AG09309 (cell line): Measurements from ENCODE around the gene AGAP3.

ENCODE experiments used
- DNase-seq: peaks from one replicate; pipeline ENCODE4 v3.0.0-alpha.2; 2010; ENCODE audit warnings: low read depth
- H3K4me3 ChIP-seq: 2 replicates; pipeline ENCODE4 v1.5.1; 2011; ENCODE audit warnings: mild to moderate bottlenecking, low read depth, low read length, moderate library complexity; ENCODE audit not compliant: control insufficient read depth
- TF ChIP-seq, protein P1 (sequence below): IDR thresholded peaks from 2 replicates; pipeline ENCODE4 v1.5.1; 2011; ENCODE audit warnings: mild to moderate bottlenecking, low read depth, low read length, inconsistent platforms; ENCODE audit not compliant: insufficient read depth, control insufficient read depth; ENCODE audit errors: missing control alignments

AGAP3 gene

DNA sequence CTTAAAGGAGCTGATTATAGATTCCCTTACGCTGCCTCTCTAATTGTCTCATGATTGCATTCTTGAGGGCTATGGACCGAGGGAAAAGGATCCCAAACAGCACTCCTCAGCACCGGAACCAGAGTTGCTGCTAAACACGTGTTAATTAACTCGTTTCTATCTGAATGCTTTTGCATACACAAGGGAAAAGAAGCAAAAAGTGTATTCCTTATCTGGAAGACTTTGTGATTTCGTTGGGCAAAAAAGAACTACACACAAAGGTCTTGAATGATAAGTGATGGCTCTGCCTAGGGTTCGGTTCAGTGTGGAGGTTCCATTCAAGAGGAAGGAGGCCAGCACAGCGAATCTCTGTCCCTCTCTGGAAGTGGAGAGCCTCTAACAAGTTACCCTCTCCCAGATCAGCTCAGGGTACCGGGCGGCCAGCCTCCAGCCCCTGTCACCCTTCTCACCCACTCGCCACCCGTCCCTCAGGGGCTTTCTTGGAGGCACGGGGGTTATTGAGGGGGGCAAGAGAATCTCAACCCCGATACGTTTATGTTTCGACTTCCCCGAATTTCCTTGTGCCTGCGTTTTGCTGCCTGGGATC lies 27.4 kb upstream of the AGAP3 start:
- H3K4me3 ChIP-seq = peak overlapping the region; percentile 44
- TF ChIP-seq, protein P1, sequence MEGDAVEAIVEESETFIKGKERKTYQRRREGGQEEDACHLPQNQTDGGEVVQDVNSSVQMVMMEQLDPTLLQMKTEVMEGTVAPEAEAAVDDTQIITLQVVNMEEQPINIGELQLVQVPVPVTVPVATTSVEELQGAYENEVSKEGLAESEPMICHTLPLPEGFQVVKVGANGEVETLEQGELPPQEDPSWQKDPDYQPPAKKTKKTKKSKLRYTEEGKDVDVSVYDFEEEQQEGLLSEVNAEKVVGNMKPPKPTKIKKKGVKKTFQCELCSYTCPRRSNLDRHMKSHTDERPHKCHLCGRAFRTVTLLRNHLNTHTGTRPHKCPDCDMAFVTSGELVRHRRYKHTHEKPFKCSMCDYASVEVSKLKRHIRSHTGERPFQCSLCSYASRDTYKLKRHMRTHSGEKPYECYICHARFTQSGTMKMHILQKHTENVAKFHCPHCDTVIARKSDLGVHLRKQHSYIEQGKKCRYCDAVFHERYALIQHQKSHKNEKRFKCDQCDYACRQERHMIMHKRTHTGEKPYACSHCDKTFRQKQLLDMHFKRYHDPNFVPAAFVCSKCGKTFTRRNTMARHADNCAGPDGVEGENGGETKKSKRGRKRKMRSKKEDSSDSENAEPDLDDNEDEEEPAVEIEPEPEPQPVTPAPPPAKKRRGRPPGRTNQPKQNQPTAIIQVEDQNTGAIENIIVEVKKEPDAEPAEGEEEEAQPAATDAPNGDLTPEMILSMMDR = no peak
- no peak for DNase-seq

DNA sequence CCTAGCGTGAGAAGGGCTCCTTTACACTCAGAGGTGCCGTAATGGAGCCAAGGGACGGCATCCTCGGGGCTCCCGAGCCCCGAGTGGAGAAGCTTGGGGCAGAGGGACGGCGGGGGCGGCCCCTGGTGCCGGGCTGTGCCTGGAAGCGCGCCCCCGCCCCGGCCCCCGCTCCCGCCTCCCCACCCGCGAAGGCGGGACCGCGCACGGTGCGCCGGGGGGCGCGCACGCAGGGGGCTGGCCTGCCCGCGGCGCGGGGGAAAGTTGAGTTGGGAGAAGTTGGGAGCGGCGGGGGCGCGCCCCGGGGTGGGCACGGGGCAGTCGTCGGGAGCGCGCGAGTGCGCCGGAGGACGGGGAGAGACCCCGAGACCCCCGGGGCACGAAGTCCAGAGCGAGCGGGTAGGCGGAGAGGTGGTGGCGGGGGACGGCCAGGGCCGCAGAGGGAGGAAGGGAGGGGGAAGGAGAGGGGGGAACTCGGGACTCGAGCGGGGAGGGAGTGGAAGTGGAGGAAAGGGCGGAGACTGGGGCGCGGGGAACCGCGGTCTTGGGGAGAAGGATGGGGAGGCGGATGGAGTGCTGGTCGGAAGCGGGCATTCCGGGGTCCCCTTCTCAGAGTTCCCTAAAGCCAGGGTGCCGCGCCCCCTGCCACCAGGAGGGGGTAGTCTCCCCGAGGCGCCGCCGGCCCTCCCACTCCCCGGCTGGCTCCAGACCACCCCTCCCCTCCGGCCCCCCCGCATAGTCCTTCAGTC lies 26.7 kb upstream of the AGAP3 start, which contains the start of gene SLC4A2:
Gene SLC4A2, plus strand, starts transcription at position 223 of the 746 bp plus-strand sequence. CDS start 2,399 bp downstream, outside the sequence.
- TF ChIP-seq, protein P1 = peak; percentile 50
- peak within 1 kb of the TSS; percentile 83 for H3K4me3 ChIP-seq
- DNase-seq = no peak

DNA sequence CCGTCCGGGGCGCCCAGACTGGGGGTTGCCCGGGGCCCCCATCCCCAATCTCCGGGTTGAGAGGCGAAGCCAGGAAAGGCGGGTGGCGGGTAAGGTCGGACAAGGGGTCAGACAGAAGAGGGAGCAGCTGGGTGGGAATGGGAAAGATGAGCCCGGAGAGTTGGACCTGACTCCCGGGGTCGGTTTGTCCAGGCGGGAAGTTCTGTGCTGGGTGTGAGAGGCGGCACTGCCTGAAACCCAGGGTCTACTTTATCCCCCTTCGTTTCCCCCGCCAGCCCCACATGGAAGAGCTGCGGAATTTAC lies 26.2 kb upstream of the AGAP3 start:
- DNase-seq = no peak
- TF ChIP-seq, protein P1 = no peak
- peak overlapping the region; percentile 83 for H3K4me3 ChIP-seq

DNA sequence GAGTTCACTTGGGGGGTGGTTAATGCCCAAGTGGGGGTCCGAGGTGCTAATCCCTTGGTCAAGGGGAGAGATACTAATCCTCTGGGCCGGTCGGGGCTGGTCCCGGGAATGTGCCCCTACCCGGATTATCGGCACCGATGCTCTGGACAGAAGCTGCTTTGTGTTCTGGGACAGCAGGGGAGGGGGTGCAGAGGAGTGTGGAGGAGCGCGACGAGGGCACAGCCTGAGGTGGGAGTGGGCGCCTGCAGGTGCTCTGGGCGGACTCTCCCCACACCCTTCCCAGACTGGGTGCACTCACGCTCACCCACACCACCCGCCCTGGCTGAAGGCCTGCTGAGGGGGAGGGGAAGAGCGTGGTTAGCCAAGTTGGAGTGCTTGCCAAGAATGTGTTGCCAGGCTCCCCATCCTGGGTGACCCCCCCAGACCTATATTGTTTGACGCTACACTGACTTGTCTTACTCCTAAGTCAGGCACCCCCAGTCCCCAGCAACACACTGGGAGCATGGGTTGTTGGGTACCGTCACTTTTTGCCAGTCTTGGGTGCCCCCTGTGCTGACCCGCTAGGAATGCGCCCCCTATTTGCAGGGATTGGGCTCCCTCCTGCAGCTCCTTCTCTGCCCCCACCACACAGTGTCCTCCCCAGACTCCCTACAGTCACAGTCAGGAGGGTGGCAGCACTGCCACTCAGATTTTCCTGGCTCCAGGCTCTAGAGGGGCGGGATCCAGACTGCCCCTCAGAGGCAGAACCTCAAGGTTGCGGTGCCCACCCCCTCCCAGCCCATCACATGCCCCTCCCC lies 25.7 kb upstream of the AGAP3 start:
- peak overlapping the region; percentile 83 for H3K4me3 ChIP-seq
- TF ChIP-seq, protein P1 = peak; percentile 30
- no peak for DNase-seq

DNA sequence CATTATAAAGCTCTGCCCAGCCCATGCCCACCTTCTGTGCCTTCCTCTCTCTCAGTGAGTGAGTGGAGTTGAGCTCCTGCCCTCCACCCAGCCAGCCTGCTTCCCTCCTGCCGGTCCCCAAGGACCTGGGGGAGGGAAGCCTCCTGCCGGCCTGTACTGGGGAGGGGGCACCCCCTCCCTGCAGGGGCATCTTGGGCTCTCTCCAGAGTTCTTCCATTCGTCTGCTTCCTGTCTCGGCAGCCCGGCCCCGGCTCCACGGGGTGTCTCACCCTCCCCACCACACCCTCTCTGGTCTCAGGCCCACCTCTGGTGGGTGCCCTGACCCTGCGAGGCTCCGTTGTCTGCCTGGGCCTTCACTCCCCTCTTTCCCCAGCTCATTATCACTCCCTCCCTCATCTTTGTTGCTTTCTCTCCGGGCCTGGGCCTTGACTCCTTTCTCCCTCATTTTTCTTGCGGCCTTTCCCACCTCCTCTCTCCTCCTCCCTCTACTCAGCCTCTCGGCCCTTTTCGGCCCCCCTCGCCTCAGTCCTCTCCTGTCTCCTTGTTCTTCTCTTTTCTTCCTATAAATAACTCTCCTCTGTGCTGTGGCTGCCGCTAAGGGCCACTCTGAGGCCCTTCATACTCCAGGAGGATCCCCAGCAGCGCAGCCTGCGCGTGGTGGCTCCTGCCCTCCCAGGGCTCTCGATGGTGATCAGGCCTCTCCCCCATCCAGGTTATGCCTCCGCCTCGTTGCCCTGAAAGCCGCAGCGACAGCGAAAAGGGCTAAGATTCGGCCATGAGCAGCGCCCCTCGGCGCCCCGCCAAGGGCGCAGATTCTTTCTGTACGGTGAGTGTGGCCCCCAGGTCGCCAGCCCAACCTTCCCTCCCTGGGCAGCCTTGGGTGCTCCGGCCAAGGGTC lies 24.8 kb upstream of the AGAP3 start:
- peak overlapping the region; percentile 83 for H3K4me3 ChIP-seq
- DNase-seq = no peak
- TF ChIP-seq, protein P1 = no peak

DNA sequence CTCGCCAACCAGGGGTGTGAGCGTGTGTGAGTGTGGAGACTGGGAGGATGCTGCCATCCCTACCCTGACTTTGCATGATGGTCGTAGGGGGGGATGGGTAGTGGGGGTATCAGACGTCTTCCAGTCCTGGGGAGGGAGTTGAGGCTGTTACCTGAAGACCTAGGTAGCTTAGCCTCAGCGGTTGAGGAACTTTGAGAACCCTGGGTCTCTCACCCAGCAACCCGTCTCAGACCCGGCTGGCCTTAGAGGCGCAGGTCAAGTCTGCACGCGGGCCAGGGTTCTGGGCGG lies 24.2 kb upstream of the AGAP3 start:
- DNase-seq = no peak
- TF ChIP-seq, protein P1 = no peak
- H3K4me3 ChIP-seq = peak overlapping the region; percentile 26
